ENCODE data around the gene AOC1. TPM values are rescaled to one million over a fixed set of nuclear protein-coding genes. Genes with fewer than 3 reads are reported as not detected.

Gene AOC1
- total and polyA plus RNA-seq, 7 donors, result 1.4 to 155 (median 47.3) TPM; not detected in 3

DNA sequence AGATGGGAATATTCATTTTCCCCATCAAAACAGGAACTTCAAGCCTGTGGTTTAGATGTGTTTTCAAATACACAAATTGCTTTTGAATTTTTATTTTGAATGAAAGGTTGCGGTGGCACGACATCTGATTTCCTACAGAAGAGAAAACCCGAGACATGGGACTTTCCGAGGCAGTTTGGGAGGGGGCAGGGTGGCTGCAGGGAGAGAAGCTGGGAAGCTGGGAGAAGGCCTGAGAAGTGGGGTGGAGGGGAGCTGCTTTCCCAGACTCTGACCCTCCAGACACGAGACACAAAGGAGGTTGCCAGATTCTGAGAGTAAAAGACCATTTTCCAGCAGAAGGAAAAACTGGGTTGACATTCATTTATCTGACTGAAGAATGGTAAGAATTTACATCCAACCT, 32.2 kb upstream of the AOC1 start:
- no peak for DNase-seq
- no peak overlapping the region for H3K4me3 ChIP-seq
- 65 to 73% methylated on average over 5 of the region's 5 CpGs for WGBS, 2 donors
- H3K4me1 ChIP-seq, result no peaks in the 10 kb centered on the region
- intact Hi-C loops (cut with DNase I), result no loop called here
- no peaks in the 10 kb centered on the region for H3K36me3 ChIP-seq
- no peak for TF ChIP-seq EP300 (IDR thresholded peaks at IDR 0.05)
- no peak for TF ChIP-seq POLR2A (IDR thresholded peaks at IDR 0.05)
- no peaks in the 10 kb centered on the region for H3K27me3 ChIP-seq
- peaks cover 0 to 10% (median 0%) of the 10 kb centered on the region in 4 donors for H3K9me3 ChIP-seq
- no peak overlapping the region for H3K27ac ChIP-seq

DNA sequence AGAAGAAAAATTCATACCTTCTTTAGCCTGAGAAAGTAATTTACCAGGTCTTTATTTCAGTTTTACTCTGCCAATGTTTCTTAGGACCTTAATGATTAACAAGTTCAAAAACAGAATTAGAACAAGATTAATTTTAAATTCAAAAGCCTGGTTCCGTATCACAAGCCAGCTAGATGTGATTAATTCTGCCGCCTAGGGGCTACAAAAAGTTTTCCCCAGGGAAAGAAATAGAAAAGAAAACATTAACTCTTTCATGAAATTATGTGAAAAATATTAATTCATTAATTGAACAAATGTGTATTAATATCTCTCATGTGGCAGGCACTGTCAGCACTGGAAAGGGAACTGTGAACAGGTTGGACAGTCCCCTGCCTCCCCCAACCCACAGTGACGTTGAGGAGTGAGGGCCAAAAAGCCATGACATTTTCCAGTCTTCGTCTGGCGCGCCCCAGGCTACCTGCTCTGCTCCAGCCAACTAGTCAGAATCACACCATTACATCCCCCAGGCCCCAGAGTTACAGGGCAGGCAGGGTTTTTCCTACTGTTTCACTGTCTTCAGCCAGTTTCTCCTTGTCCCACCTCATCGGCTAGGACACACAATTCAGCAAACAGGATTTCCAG, 31.6 kb upstream of the AOC1 start:
- Histone ChIP-seq H3K9me3 (peaks cover 0 to 9% (median 0%) of the 10 kb centered on the region in 4 donors), H3K4me3 (no peak overlapping the region), H3K36me3 (no peaks in the 10 kb centered on the region), H3K27me3 (no peaks in the 10 kb centered on the region), H3K27ac (no peak overlapping the region), H3K4me1 (no peaks in the 10 kb centered on the region)
- WGBS, 2 donors, result 84 to 95% methylated on average over 7 of the region's 7 CpGs
- intact Hi-C loops (cut with DNase I), result no loop called here
- no peak for TF ChIP-seq POLR2AphosphoS5 (IDR thresholded peaks at IDR 0.05)
- TF ChIP-seq POLR2A (IDR thresholded peaks at IDR 0.05), result no peak
- TF ChIP-seq EP300 (IDR thresholded peaks at IDR 0.05), result no peak
- TF ChIP-seq, protein P1, sequence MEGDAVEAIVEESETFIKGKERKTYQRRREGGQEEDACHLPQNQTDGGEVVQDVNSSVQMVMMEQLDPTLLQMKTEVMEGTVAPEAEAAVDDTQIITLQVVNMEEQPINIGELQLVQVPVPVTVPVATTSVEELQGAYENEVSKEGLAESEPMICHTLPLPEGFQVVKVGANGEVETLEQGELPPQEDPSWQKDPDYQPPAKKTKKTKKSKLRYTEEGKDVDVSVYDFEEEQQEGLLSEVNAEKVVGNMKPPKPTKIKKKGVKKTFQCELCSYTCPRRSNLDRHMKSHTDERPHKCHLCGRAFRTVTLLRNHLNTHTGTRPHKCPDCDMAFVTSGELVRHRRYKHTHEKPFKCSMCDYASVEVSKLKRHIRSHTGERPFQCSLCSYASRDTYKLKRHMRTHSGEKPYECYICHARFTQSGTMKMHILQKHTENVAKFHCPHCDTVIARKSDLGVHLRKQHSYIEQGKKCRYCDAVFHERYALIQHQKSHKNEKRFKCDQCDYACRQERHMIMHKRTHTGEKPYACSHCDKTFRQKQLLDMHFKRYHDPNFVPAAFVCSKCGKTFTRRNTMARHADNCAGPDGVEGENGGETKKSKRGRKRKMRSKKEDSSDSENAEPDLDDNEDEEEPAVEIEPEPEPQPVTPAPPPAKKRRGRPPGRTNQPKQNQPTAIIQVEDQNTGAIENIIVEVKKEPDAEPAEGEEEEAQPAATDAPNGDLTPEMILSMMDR (IDR thresholded peaks at IDR 0.05), result no peak
- DNase-seq, result no peak

DNA sequence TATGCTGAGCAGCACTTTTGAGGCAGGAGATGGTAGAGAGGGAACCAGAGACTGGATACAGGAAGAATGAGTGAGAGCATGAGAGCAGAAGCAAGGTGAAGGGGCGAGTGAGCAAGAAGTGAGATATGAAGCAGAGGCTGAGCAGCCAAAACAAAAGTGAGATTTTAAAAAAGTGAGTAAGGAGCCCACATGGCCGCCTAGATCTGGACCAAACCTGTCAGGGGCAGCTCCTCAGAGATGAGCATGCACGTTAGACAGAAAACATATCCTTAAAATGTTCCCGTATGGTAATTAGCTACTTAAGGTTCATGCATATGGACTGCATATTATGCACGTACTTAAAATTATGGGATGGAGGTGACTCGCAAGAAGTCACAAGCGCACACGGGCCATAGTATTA, 29.3 kb upstream of the AOC1 start:
- Histone ChIP-seq H3K27me3 (no peaks in the 10 kb centered on the region), H3K4me3 (no peak overlapping the region), H3K27ac (no peak overlapping the region), H3K36me3 (no peaks in the 10 kb centered on the region), H3K9me3 (no peaks in the 10 kb centered on the region), H3K4me1 (no peaks in the 10 kb centered on the region)
- intact Hi-C loops (cut with DNase I), result no loop called here
- no peak for DNase-seq
- TF ChIP-seq EP300 (IDR thresholded peaks at IDR 0.05) (no peak), POLR2A (IDR thresholded peaks at IDR 0.05) (no peak), POLR2AphosphoS5 (IDR thresholded peaks at IDR 0.05) (no peak)
- TF ChIP-seq, protein P1 (IDR thresholded peaks at IDR 0.05), result no peak
- 93 to 94% methylated on average over 8 of the region's 8 CpGs for WGBS, 2 donors

DNA sequence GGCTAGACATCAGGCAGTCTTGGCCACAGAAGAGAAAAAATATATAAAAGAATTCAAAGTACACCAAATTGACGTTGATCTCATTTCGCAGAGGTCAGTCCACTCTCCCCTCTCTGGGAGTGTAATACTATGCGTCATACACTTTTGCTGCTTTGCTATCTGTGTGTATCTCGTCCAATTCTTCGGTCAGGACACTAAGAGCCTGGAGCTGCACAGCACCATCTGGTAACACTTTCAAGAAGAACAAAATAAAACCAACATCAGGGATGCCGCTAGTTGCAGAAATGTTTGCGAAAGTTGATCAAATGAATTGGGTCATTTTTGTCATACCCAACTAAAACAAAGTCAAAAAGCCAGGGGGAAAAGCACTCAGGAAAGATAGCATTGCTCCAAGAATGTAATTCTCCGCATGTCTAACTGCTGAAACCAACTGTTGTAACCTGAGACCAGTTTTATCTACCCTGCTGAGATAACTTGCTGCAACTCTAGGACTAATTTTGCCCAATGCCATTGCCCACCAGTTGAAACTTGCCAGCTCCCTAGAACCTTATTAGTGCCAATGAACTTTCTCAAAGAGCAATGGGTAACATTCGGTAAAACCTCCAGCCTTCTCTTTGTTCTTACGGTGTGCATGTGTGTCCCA, 28.7 kb upstream of the AOC1 start:
- 91 to 92% methylated on average over 10 of the region's 10 CpGs for WGBS, 2 donors
- no peaks in the 10 kb centered on the region for H3K4me1 ChIP-seq
- no peaks in the 10 kb centered on the region for H3K27me3 ChIP-seq
- H3K36me3 ChIP-seq, result no peaks in the 10 kb centered on the region
- H3K4me3 ChIP-seq, result no peak overlapping the region
- TF ChIP-seq POLR2A (IDR thresholded peaks at IDR 0.05) (no peak), POLR2AphosphoS5 (IDR thresholded peaks at IDR 0.05) (no peak), EP300 (IDR thresholded peaks at IDR 0.05) (no peak)
- TF ChIP-seq, protein P1 (IDR thresholded peaks at IDR 0.05), result no peak
- no peak for DNase-seq
- no peak overlapping the region for H3K27ac ChIP-seq
- no peaks in the 10 kb centered on the region for H3K9me3 ChIP-seq
- intact Hi-C loops (cut with DNase I), result no loop called here

DNA sequence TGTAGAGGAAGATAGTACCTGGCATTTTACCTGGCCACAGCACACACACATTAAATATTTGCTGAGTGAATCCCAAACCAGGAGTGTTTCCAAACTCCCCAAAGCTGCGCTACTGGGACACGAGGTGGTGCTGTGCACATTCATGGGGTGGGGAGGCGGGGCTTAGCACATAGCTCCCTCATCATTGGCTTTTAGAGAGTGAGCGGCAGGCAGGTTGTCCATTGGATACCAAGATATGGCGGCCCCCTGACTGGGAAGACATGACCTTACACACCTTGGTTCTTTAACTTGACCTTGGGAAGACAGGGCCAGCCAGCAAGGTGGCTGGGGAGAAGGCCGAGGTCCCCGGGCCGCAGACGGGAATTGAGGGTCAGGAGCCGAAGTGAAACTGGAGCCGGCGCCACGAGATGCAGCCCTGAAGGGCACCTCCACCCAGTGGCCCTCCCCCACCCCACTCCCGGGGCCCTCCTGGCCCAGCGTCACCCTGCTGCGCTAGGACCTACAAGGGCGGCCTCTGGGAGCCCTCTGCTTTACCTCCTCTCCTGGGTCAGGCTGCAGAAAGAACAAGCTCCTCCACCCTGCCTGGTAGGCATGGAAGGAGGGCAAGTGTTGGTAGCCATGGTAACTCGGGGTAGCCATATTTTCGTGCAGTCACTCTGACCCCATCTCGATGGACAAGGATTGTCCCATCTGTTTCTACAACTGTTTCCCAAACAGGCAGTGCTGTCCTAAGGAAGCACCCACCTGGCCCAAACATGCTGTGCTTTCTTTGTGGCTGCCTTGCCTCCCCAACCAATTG, 27.7 kb upstream of the AOC1 start:
- no peaks in the 10 kb centered on the region for H3K36me3 ChIP-seq
- H3K27me3 ChIP-seq, result no peaks in the 10 kb centered on the region
- H3K4me3 ChIP-seq, result no peak overlapping the region
- TF ChIP-seq, protein P1 (IDR thresholded peaks at IDR 0.05), result no peak
- TF ChIP-seq POLR2A (IDR thresholded peaks at IDR 0.05) (no peak), EP300 (IDR thresholded peaks at IDR 0.05) (no peak), POLR2AphosphoS5 (IDR thresholded peaks at IDR 0.05) (no peak)
- peak; percentile 64 for DNase-seq
- H3K27ac ChIP-seq, result no peak overlapping the region
- H3K9me3 ChIP-seq, result no peaks in the 10 kb centered on the region
- 94 to 96% methylated on average over 20 of the region's 20 CpGs for WGBS, 2 donors
- intact Hi-C loops (cut with DNase I), result no loop called here
- no peaks in the 10 kb centered on the region for H3K4me1 ChIP-seq
